Osteocyte (in vitro differentiated cells): ENCODE results near the gene RAB38. TPM values are rescaled to one million over a fixed set of nuclear protein-coding genes. Genes with fewer than 3 reads are reported as not detected.

Experiments used
- DNase-seq: peaks from one replicate; pipeline ENCODE4 v3.0.0; 2021; ENCODE audit warnings: mixed read lengths; ENCODE audit not compliant: unreplicated experiment; ENCODE audit errors: extremely low spot score
- H3K27ac Mint-ChIP-seq: one replicate; pipeline ENCODE4 v1.8.0; 2021; ENCODE audit warnings: mild to moderate bottlenecking, mixed read lengths; ENCODE audit not compliant: unreplicated experiment
- H3K27me3 Mint-ChIP-seq: one replicate; pipeline ENCODE4 v1.8.0; 2021; ENCODE audit warnings: mixed read lengths; ENCODE audit not compliant: unreplicated experiment
- H3K36me3 Mint-ChIP-seq: one replicate; pipeline ENCODE4 v1.8.0; 2021; ENCODE audit warnings: mixed read lengths; ENCODE audit not compliant: unreplicated experiment
- H3K4me1 Mint-ChIP-seq: one replicate; pipeline ENCODE4 v1.8.0; 2021; ENCODE audit warnings: mixed read lengths; ENCODE audit not compliant: unreplicated experiment
- H3K4me3 Mint-ChIP-seq: one replicate; pipeline ENCODE4 v1.8.0; 2021; ENCODE audit warnings: mild to moderate bottlenecking, moderate library complexity, mixed read lengths; ENCODE audit not compliant: unreplicated experiment
- H3K9me3 Mint-ChIP-seq: one replicate; pipeline ENCODE4 v1.8.0; 2021; ENCODE audit warnings: mixed read lengths; ENCODE audit not compliant: unreplicated experiment
- CTCF ChIP-seq: fragments of 200-600 bp; sonication (generic); IDR thresholded peaks from 2 replicates; pipeline ENCODE4 v1.5.0; 2021; ENCODE audit warnings: antibody characterized with exemption, mild to moderate bottlenecking, moderate library complexity
- total RNA-seq: library from RNA; stranded (reverse); gene quantifications from 2 replicates; pipeline ENCODE4 v1.2.1, GENCODE V29; 2021

Gene RAB38
- total RNA-seq, 1 donor from 2014 or later, result not detected

GRCh38 chr11:88169471-88169870 lies 5.8 kb downstream of the RAB38 start:
- no peak for DNase-seq
- no peak for TF ChIP-seq CTCF
- peaks cover 2% of the 10 kb centered on the region for H3K4me1 Mint-ChIP-seq
- H3K4me3 Mint-ChIP-seq, result no peak overlapping the region
- no peaks in the 10 kb centered on the region for H3K36me3 Mint-ChIP-seq
- peaks cover 1% of the 10 kb centered on the region for H3K27me3 Mint-ChIP-seq
- H3K9me3 Mint-ChIP-seq, result no peaks in the 10 kb centered on the region
- no peak overlapping the region for H3K27ac Mint-ChIP-seq

- H3K4me3 Mint-ChIP-seq, result no peak overlapping the region
- no peaks in the 10 kb centered on the region for H3K36me3 Mint-ChIP-seq
- no peak overlapping the region for H3K27ac Mint-ChIP-seq
- H3K9me3 Mint-ChIP-seq, result no peaks in the 10 kb centered on the region
- no peak for TF ChIP-seq CTCF
- no peaks in the 10 kb centered on the region for H3K4me1 Mint-ChIP-seq
- no peaks in the 10 kb centered on the region for H3K27me3 Mint-ChIP-seq
- no peak for DNase-seq
These were observed 7.4 kb downstream of the RAB38 start for GRCh38 chr11:88167853-88168252.

GRCh38 chr11:88164806-88165585 lies 10.2 kb downstream of the RAB38 start:
- Mint-ChIP-seq H3K27me3 (no peaks in the 10 kb centered on the region), H3K4me1 (no peaks in the 10 kb centered on the region), H3K36me3 (no peaks in the 10 kb centered on the region), H3K27ac (no peak overlapping the region), H3K4me3 (no peak overlapping the region), H3K9me3 (peaks cover 8% of the 10 kb centered on the region)
- DNase-seq, result no peak
- TF ChIP-seq CTCF, result no peak

GRCh38 chr11:88164320-88164719 lies 10.9 kb downstream of the RAB38 start:
- no peaks in the 10 kb centered on the region for H3K4me1 Mint-ChIP-seq
- peaks cover 12% of the 10 kb centered on the region for H3K9me3 Mint-ChIP-seq
- H3K27me3 Mint-ChIP-seq, result no peaks in the 10 kb centered on the region
- no peak for TF ChIP-seq CTCF
- DNase-seq, result no peak
- no peaks in the 10 kb centered on the region for H3K36me3 Mint-ChIP-seq
- no peak overlapping the region for H3K4me3 Mint-ChIP-seq
- no peak overlapping the region for H3K27ac Mint-ChIP-seq

- no peak overlapping the region for H3K27ac Mint-ChIP-seq
- no peak overlapping the region for H3K4me3 Mint-ChIP-seq
- no peaks in the 10 kb centered on the region for H3K36me3 Mint-ChIP-seq
- peaks cover 35% of the 10 kb centered on the region for H3K9me3 Mint-ChIP-seq
- no peaks in the 10 kb centered on the region for H3K4me1 Mint-ChIP-seq
- no peak for DNase-seq
- H3K27me3 Mint-ChIP-seq, result no peaks in the 10 kb centered on the region
- TF ChIP-seq CTCF, result no peak
These were observed 17.2 kb downstream of the RAB38 start for GRCh38 chr11:88158081-88158480.
